KMS-11 (cell line): ENCODE data around the gene DNAL1.

ENCODE experiments used
- H2AFZ ChIP-seq: fragments of 200-600 bp; sonication (generic); 2 replicates; pipeline ENCODE4 v1.6.1; 2016; ENCODE audit warnings: antibody characterized with exemption, mixed run types, low read depth
- H3K27ac ChIP-seq: fragments of 200-600 bp; sonication (generic); 2 replicates; pipeline ENCODE4 v1.6.1; 2016; ENCODE audit warnings: mild to moderate bottlenecking, mixed run types
- H3K27me3 ChIP-seq: fragments of 200-600 bp; sonication (generic); 2 replicates; pipeline ENCODE4 v1.6.1; 2017; ENCODE audit warnings: mild to moderate bottlenecking, low read depth, mixed run types, moderate library complexity; ENCODE audit not compliant: insufficient read depth
- H3K36me3 ChIP-seq: fragments of 200-600 bp; sonication (generic); 2 replicates; pipeline ENCODE4 v1.6.1; 2017; ENCODE audit warnings: mild to moderate bottlenecking, mixed run types; ENCODE audit not compliant: insufficient read depth
- H3K4me1 ChIP-seq: fragments of 200-600 bp; sonication (generic); 2 replicates; pipeline ENCODE4 v1.6.1; 2016; ENCODE audit warnings: mild to moderate bottlenecking, low read depth, mixed run types; ENCODE audit not compliant: poor library complexity, severe bottlenecking
- H3K4me2 ChIP-seq: fragments of 200-600 bp; sonication (generic); 2 replicates; pipeline ENCODE4 v1.7.0; 2016; ENCODE audit warnings: mild to moderate bottlenecking, mixed run types
- H3K4me3 ChIP-seq: fragments of 200-600 bp; sonication (generic); IDR thresholded peaks from 2 replicates; pipeline ENCODE4 v1.6.1; 2017; ENCODE audit warnings: low read depth, low read length, mixed read lengths; ENCODE audit not compliant: insufficient read depth
- H3K79me2 ChIP-seq: fragments of 200-600 bp; sonication (generic); 2 replicates; pipeline ENCODE4 v1.6.1; 2016; ENCODE audit warnings: low read depth, mixed run types; ENCODE audit not compliant: insufficient read depth
- H3K9ac ChIP-seq: fragments of 200-600 bp; sonication (generic); 2 replicates; pipeline ENCODE4 v1.6.1; 2016; ENCODE audit warnings: mild to moderate bottlenecking, mixed run types
- H4K20me1 ChIP-seq: fragments of 200-600 bp; sonication (generic); 2 replicates; pipeline ENCODE4 v1.6.1; 2016; ENCODE audit warnings: mild to moderate bottlenecking, mixed run types; ENCODE audit not compliant: insufficient read depth
- TF ChIP-seq, protein P1 (sequence below): fragments of 200-600 bp; sonication (generic); conservative IDR thresholded peaks from 2 replicates; pipeline ENCODE4 v1.6.1; 2017; ENCODE audit warnings: low read depth, mild to moderate bottlenecking, antibody characterized with exemption, low read length, moderate library complexity, mixed read lengths

The DNAL1 gene

DNA sequence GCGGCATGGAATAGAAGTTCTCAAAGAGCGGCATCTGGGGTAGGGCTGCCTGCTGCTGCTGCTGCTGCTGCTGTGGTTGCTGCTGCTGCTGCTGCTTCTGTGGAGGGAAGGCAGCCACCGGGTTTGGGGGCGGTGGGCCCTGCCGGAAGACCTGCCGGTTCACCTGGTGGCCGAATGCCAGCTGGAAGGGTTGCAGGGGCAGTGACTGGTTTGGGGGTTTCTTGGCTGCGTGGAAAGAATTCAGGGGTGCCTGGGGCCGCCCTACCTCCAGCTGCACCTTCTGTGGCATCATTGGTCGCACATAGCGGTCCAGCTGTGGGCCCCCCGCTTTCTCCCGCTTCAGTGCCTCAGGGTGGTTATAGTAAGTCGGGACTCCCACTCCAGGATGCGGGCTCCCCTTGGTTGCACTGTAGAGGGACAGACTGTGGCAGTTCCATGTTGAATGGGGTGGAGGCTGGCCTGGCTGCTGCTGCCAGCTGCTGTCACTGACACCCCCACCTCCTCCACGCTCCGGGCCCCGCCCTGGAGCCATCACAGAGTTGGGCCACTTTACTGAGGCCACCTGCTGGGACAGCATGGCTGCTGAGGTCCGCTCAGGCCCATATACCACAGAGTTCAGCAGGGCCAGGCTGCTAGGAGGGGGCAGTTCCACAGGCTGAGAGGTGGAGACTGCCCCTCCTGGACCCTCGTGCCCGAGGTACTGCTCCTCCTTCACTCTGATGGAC is 94.5 kb downstream of the DNAL1 start:
- no peaks in the 10 kb centered on the region for H3K27me3 ChIP-seq
- H3K4me2 ChIP-seq = no peak overlapping the region
- no peak overlapping the region for H3K27ac ChIP-seq
- no peaks in the 10 kb centered on the region for H3K36me3 ChIP-seq
- H3K4me1 ChIP-seq = peaks cover 46% of the 10 kb centered on the region
- H4K20me1 ChIP-seq = peaks cover 8% of the 10 kb centered on the region; the same call in 1 of the 2 replicates
- peaks cover 15% of the 10 kb centered on the region; the same call in 1 of the 2 replicates for H3K79me2 ChIP-seq
- H3K4me3 ChIP-seq = no peak overlapping the region
- H3K9ac ChIP-seq = no peak overlapping the region
- TF ChIP-seq, protein P1, sequence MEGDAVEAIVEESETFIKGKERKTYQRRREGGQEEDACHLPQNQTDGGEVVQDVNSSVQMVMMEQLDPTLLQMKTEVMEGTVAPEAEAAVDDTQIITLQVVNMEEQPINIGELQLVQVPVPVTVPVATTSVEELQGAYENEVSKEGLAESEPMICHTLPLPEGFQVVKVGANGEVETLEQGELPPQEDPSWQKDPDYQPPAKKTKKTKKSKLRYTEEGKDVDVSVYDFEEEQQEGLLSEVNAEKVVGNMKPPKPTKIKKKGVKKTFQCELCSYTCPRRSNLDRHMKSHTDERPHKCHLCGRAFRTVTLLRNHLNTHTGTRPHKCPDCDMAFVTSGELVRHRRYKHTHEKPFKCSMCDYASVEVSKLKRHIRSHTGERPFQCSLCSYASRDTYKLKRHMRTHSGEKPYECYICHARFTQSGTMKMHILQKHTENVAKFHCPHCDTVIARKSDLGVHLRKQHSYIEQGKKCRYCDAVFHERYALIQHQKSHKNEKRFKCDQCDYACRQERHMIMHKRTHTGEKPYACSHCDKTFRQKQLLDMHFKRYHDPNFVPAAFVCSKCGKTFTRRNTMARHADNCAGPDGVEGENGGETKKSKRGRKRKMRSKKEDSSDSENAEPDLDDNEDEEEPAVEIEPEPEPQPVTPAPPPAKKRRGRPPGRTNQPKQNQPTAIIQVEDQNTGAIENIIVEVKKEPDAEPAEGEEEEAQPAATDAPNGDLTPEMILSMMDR = no peak
- H2AFZ ChIP-seq = no peak overlapping the region

DNA sequence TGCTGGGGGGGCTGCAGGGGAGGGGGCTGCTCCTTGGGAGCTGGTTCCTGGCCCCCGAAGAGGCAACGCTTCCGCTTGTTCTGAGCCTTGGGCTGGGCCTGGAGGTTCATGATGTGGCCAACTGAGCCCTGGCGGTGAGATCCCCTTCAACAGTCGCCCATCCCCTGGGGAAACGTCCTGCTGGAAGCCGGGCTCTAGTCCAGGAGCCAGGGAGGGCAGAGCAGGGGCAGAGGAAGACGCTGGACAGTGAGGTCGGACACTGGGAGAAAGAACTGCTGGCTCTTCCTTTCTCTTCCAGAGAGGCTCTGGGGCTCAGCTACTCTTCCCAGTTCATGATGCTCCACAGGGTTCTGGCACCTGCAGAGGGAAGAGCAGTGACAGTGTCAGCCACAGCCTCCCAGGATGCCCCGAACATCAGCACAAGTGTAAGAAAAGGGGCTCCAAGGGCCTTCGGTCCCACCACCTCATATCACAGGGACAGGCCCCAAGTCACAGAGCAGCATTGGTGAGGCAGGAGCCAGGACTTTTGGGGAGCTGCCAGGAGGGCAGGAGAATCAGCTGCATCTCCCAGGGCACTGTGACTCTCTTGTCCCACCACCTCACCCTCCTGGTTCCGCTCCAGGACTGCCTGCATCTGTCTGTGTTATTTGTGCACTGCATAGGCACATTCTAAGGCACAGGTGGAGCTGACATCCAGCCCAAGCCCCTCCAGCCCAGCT is 95.3 kb downstream of the DNAL1 start:
- Histone ChIP-seq H3K9ac (no peak overlapping the region), H4K20me1 (peaks cover 8% of the 10 kb centered on the region; the same call in 1 of the 2 replicates), H2AFZ (no peak overlapping the region), H3K27ac (no peak overlapping the region), H3K4me3 (no peak overlapping the region), H3K27me3 (no peaks in the 10 kb centered on the region), H3K4me2 (no peak overlapping the region), H3K79me2 (peaks cover 21% of the 10 kb centered on the region; the same call in 1 of the 2 replicates), H3K36me3 (no peaks in the 10 kb centered on the region), H3K4me1 (peaks cover 54% of the 10 kb centered on the region)
- TF ChIP-seq, protein P1 = no peak

DNA sequence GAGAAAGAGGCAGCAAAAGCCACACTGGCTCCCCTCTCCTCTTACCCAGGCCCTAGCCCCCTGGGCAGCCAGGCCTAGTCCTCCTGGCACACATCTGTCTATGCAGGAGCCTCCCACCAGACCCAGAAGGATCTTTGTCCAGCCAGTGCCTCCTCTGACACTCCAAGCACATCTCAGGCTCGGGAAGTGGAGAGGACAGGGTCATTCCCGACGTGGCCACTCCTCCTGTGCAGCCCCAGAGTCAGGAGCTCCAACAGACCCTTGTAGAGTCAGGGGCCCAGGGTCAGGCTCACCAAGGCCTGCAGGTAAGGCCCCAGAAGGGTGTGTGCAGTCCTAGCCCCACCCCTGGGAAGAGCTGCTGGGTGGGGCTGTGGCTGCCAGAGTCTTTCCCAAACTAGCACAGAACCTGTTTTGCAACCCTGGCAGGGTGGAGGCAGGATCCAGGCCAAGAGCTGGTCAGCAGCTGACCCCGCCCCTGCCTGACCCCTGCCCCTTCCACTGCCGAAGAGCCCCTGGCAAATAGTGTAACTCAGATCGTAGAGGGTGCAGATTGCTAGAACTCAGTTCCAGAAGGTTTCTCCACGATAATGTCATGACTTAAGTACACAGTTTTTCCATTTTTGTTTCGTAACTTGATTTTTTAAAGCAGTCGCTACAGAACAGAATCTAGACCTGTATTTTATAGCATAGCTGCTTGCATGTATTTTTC is 96.0 kb downstream of the DNAL1 start:
- H3K27me3 ChIP-seq = no peaks in the 10 kb centered on the region
- no peak overlapping the region for H3K4me3 ChIP-seq
- no peak overlapping the region for H3K9ac ChIP-seq
- TF ChIP-seq, protein P1 = no peak
- peaks cover 27% of the 10 kb centered on the region; the same call in 1 of the 2 replicates for H3K79me2 ChIP-seq
- peak overlapping the region; percentile 61; the same call in 1 of the 2 replicates for H3K4me2 ChIP-seq
- peaks cover 61% of the 10 kb centered on the region for H3K4me1 ChIP-seq
- no peak overlapping the region for H2AFZ ChIP-seq
- H4K20me1 ChIP-seq = peaks cover 8% of the 10 kb centered on the region; the same call in 1 of the 2 replicates
- H3K36me3 ChIP-seq = no peaks in the 10 kb centered on the region
- no peak overlapping the region for H3K27ac ChIP-seq

DNA sequence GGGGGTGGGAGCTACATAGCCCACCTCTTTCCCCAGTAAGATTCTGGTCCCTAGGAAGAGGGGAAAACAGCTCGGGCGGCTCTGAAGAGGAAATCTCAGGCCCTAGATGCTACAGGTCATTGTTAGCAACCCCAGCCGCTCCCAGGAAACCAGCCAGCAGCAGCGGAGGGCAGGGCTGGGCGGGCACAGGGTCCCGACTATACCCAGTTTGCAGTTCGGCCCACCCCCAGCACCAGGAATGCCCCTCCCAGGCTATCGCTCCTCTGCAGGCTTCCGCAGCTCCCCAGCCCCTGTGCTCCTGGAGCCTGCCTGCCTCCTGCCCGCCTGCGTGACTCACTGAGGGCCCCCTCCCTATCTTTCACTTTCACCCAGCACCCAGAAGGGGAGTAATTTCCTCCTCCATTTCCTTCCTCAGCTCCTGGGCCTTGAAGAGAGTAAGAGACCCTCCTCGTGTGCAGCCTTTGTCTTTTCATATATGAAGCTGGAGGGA is 96.6 kb downstream of the DNAL1 start:
- H2AFZ ChIP-seq = no peak overlapping the region
- H3K36me3 ChIP-seq = no peaks in the 10 kb centered on the region
- no peak overlapping the region for H3K27ac ChIP-seq
- TF ChIP-seq, protein P1 = no peak
- H3K27me3 ChIP-seq = no peaks in the 10 kb centered on the region
- H3K9ac ChIP-seq = no peak overlapping the region
- H3K4me2 ChIP-seq = peak overlapping the region; percentile 61; the same call in 1 of the 2 replicates
- no peak overlapping the region for H3K4me3 ChIP-seq
- H3K79me2 ChIP-seq = peaks cover 32% of the 10 kb centered on the region; the same call in 1 of the 2 replicates
- H3K4me1 ChIP-seq = peaks cover 66% of the 10 kb centered on the region
- H4K20me1 ChIP-seq = peaks cover 8% of the 10 kb centered on the region; the same call in 1 of the 2 replicates
